NCI-H187 (cell line): Measurements from ENCODE around the gene HSD17B3.
"Not testable (repeated sequence)": the region's sequence is repeated elsewhere in the genome, so short reads cannot be mapped to it uniquely, and the experiment has no call there.

ENCODE experiments used
- DNase-seq, 2 experiments: peaks; one replicate each; lab custom pipeline; 2025; lab: John Stamatoyannopoulos, UW

Gene HSD17B3

GRCh38 chr9:96302021-96302420 lies at the start of gene HSD17B3:
TSS of gene HSD17B3 (minus strand) at chr9:96302176. CDS start at chr9:96302104, 72 bp downstream.
- no peak for DNase-seq

- DNase-seq = no peak
Measured at GRCh38 chr9:96350866-96351265, 48.9 kb upstream of the HSD17B3 start.

- DNase-seq = no peak
Measured at GRCh38 chr9:96348261-96348660, 46.3 kb upstream of the HSD17B3 start.

GRCh38 chr9:96345551-96345950 lies 43.6 kb upstream of the HSD17B3 start:
- DNase-seq = no peak

GRCh38 chr9:96344458-96345180 lies 42.6 kb upstream of the HSD17B3 start:
- DNase-seq = no peak

GRCh38 chr9:96343515-96344360 lies 41.8 kb upstream of the HSD17B3 start:
- no peak for DNase-seq

GRCh38 chr9:96342571-96343245 lies 40.7 kb upstream of the HSD17B3 start:
- DNase-seq = no peak

GRCh38 chr9:96340707-96341106 lies 38.7 kb upstream of the HSD17B3 start:
- no peak for DNase-seq

GRCh38 chr9:96338299-96338698 lies 36.3 kb upstream of the HSD17B3 start:
- DNase-seq = no peak

- DNase-seq = no peak
Measured at GRCh38 chr9:96333958-96334357, 32.0 kb upstream of the HSD17B3 start.

- DNase-seq = no peak
Measured at GRCh38 chr9:96331236-96331947, 29.4 kb upstream of the HSD17B3 start.

- DNase-seq = no peak
Measured at GRCh38 chr9:96327694-96328352, 25.8 kb upstream of the HSD17B3 start.

GRCh38 chr9:96323169-96323568 lies 21.2 kb upstream of the HSD17B3 start:
- no peak for DNase-seq

GRCh38 chr9:96322736-96323135 lies 20.8 kb upstream of the HSD17B3 start:
- DNase-seq = not testable (repeated sequence)

GRCh38 chr9:96322210-96322609 lies 20.2 kb upstream of the HSD17B3 start:
- not testable (repeated sequence) for DNase-seq

- DNase-seq = no peak
Measured at GRCh38 chr9:96321515-96321914, 19.5 kb upstream of the HSD17B3 start.

GRCh38 chr9:96320749-96321280 lies 18.8 kb upstream of the HSD17B3 start:
- DNase-seq = no peak

GRCh38 chr9:96318921-96319565 lies 17.1 kb upstream of the HSD17B3 start:
- no peak for DNase-seq

- no peak for DNase-seq
Measured at GRCh38 chr9:96317335-96317980, 15.5 kb upstream of the HSD17B3 start.

GRCh38 chr9:96309850-96310249 lies 7.9 kb upstream of the HSD17B3 start:
- DNase-seq = no peak
